SK-N-MC (cell line): ENCODE results near the gene HCLS1.
"Not testable (repeated sequence)": the region's sequence is repeated elsewhere in the genome, so short reads cannot be mapped to it uniquely, and the experiment has no call there.

Experiments
- DNase-seq: peaks from one replicate; pipeline ENCODE4 v3.0.0-alpha.2; 2011; ENCODE audit warnings: low read depth, low spot score
- H3K27ac ChIP-seq: fragments of 200-600 bp; sonication (generic); 2 replicates; pipeline ENCODE4 v1.5.1; 2016; ENCODE audit warnings: mixed run types
- H3K36me3 ChIP-seq: fragments of 200-600 bp; sonication (generic); 2 replicates; pipeline ENCODE4 v1.6.1; 2017; ENCODE audit warnings: antibody characterized with exemption, low read length, mixed read lengths; ENCODE audit not compliant: insufficient read depth
- H3K4me3 ChIP-seq: fragments of 200-600 bp; sonication (generic); 2 replicates; pipeline ENCODE4 v1.5.1; 2016
- H3K9ac ChIP-seq: fragments of 200-600 bp; sonication (generic); 2 replicates; pipeline ENCODE4 v1.8.0; 2017; ENCODE audit warnings: mixed run types, mixed read lengths; ENCODE audit not compliant: insufficient read length
- H3K9me3 ChIP-seq: fragments of 200-600 bp; sonication (generic); 2 replicates; pipeline ENCODE4 v1.6.1; 2017; ENCODE audit warnings: low read depth, mild to moderate bottlenecking, antibody characterized with exemption, low read length, moderate library complexity, mixed read lengths
- EZH2 ChIP-seq: fragments of 200-600 bp; sonication (generic); IDR thresholded peaks from one replicate; pipeline ENCODE4 v1.6.1; 2017; ENCODE audit warnings: antibody characterized with exemption
- FOXP2 ChIP-seq: optimal IDR thresholded peaks from 2 replicates; pipeline ENCODE3; 2011; ENCODE audit warnings: mild to moderate bottlenecking, moderate library complexity; ENCODE audit not compliant: insufficient read depth; ENCODE audit errors: extremely low read length, control extremely low read depth
- POLR2AphosphoS5 ChIP-seq: IDR thresholded peaks from 2 replicates; pipeline ENCODE4 v1.6.1; 2012; ENCODE audit warnings: mild to moderate bottlenecking, low read depth, low read length, borderline replicate concordance

The HCLS1 gene

GRCh38 chr3:121696186-121696585 is 35.5 kb upstream of the HCLS1 start:
- no peak for DNase-seq
- H3K36me3 ChIP-seq = peaks cover 13% of the 10 kb centered on the region

GRCh38 chr3:121692010-121692699 is 31.5 kb upstream of the HCLS1 start:
- H3K36me3 ChIP-seq = peaks cover 14% of the 10 kb centered on the region
- no peak overlapping the region for H3K27ac ChIP-seq
- DNase-seq = no peak
- no peaks in the 10 kb centered on the region for H3K9me3 ChIP-seq
- no peak overlapping the region for H3K9ac ChIP-seq
- H3K4me3 ChIP-seq = no peak overlapping the region
- TF ChIP-seq POLR2AphosphoS5 = no peak
- TF ChIP-seq EZH2 = no peak
- TF ChIP-seq FOXP2 = no peak

More at GRCh38 chr3:121696186-121696585, 35.5 kb upstream of the HCLS1 start:
- no peak overlapping the region for H3K27ac ChIP-seq
- no peak overlapping the region for H3K9ac ChIP-seq
- TF ChIP-seq FOXP2 (no peak), POLR2AphosphoS5 (no peak), EZH2 (no peak)
- H3K4me3 ChIP-seq = no peak overlapping the region
- no peaks in the 10 kb centered on the region for H3K9me3 ChIP-seq

GRCh38 chr3:121690777-121691405 is 30.2 kb upstream of the HCLS1 start:
- Histone ChIP-seq H3K9me3 (no peaks in the 10 kb centered on the region), H3K27ac (no peak overlapping the region), H3K9ac (no peak overlapping the region), H3K4me3 (no peak overlapping the region), H3K36me3 (peaks cover 14% of the 10 kb centered on the region)
- DNase-seq = no peak
- TF ChIP-seq EZH2 (no peak), POLR2AphosphoS5 (no peak), FOXP2 (no peak)

GRCh38 chr3:121688747-121689146 is 28.0 kb upstream of the HCLS1 start:
- not testable (repeated sequence) for H3K4me3 ChIP-seq, H3K9ac ChIP-seq, H3K27ac ChIP-seq, H3K9me3 ChIP-seq, DNase-seq
- peaks cover 14% of the 10 kb centered on the region for H3K36me3 ChIP-seq

- Histone ChIP-seq H3K36me3 (no peaks in the 10 kb centered on the region; the same call in 1 of the 2 replicates), H3K27ac (no peak overlapping the region), H3K9ac (no peak overlapping the region), H3K9me3 (no peaks in the 10 kb centered on the region), H3K4me3 (no peak overlapping the region)
- no peak for TF ChIP-seq FOXP2
- no peak for TF ChIP-seq EZH2
- no peak for TF ChIP-seq POLR2AphosphoS5
- no peak for DNase-seq
These were observed 21.1 kb upstream of the HCLS1 start for GRCh38 chr3:121681792-121682191.

- Histone ChIP-seq H3K36me3 (peaks cover 3% of the 10 kb centered on the region; the same call in 1 of the 2 replicates), H3K9me3 (no peaks in the 10 kb centered on the region), H3K27ac (no peak overlapping the region), H3K4me3 (no peak overlapping the region), H3K9ac (no peak overlapping the region)
- no peak for DNase-seq
- TF ChIP-seq POLR2AphosphoS5 = no peak
- TF ChIP-seq FOXP2 = no peak
- no peak for TF ChIP-seq EZH2
These were observed 16.4 kb upstream of the HCLS1 start for GRCh38 chr3:121677141-121677540.

- no peaks in the 10 kb centered on the region; the same call in 1 of the 2 replicates for H3K36me3 ChIP-seq
- H3K9ac ChIP-seq = no peak overlapping the region
- TF ChIP-seq POLR2AphosphoS5 = no peak
- no peak for TF ChIP-seq EZH2
- no peak for TF ChIP-seq FOXP2
- no peaks in the 10 kb centered on the region for H3K9me3 ChIP-seq
- H3K4me3 ChIP-seq = no peak overlapping the region
- no peak for DNase-seq
- H3K27ac ChIP-seq = no peak overlapping the region
These were observed 10.0 kb upstream of the HCLS1 start for GRCh38 chr3:121670676-121671075.

GRCh38 chr3:121667333-121667732 is 6.6 kb upstream of the HCLS1 start:
- H3K36me3 ChIP-seq = no peaks in the 10 kb centered on the region; the same call in 1 of the 2 replicates
- H3K9me3 ChIP-seq = no peaks in the 10 kb centered on the region
- TF ChIP-seq POLR2AphosphoS5 (no peak), FOXP2 (no peak), EZH2 (no peak)
- no peak for DNase-seq
- no peak overlapping the region for H3K27ac ChIP-seq
- H3K4me3 ChIP-seq = no peak overlapping the region
- H3K9ac ChIP-seq = no peak overlapping the region

GRCh38 chr3:121665488-121665887 is 4.8 kb upstream of the HCLS1 start:
- Histone ChIP-seq H3K27ac (no peak overlapping the region), H3K36me3 (no peaks in the 10 kb centered on the region; the same call in 1 of the 2 replicates), H3K4me3 (no peak overlapping the region), H3K9ac (no peak overlapping the region), H3K9me3 (no peaks in the 10 kb centered on the region)
- DNase-seq = no peak
- no peak for TF ChIP-seq FOXP2
- no peak for TF ChIP-seq POLR2AphosphoS5
- no peak for TF ChIP-seq EZH2
